Stomach (tissue), 9 donors: ENCODE measurements around the gene RNF13. TPM values are rescaled to one million over a fixed set of nuclear protein-coding genes. Genes with fewer than 3 reads are reported as not detected.

ENCODE experiments used
- DNase-seq, 2 donors: peaks; one replicate each; pipeline versions ENCODE4 v3.0.0 to v3.0.0-alpha.2; 2013 to 2019
- H3K27ac ChIP-seq, 5 donors: fragments of 200-600 bp in 4 of 5; sonication (generic) in 4 of 5; one replicate each; pipeline ENCODE4 v1.5.1; 2013 to 2019; ENCODE audit warnings: mild to moderate bottlenecking in 1 of 5, moderate library complexity in 1 of 5
- H3K27me3 ChIP-seq, 3 donors: fragments of 200-600 bp; sonication (generic); one replicate each; pipeline ENCODE4 v1.5.1; 2017 to 2019; ENCODE audit warnings: mixed run types in 1 of 3
- H3K36me3 ChIP-seq, 4 donors: fragments of 200-600 bp; sonication (generic); 1 replicate in 3 of 4; 2 replicates in 1 of 4; pipeline ENCODE4 v1.5.1; 2016 to 2019
- H3K4me1 ChIP-seq, 4 donors: fragments of 200-600 bp; sonication (generic); one replicate each; pipeline ENCODE4 v1.5.1; 2016 to 2019
- H3K4me3 ChIP-seq, 4 donors: fragments of 200-600 bp; sonication (generic) in 3 of 4; one replicate each; pipeline ENCODE4 v1.5.1; 2016 to 2019; ENCODE audit warnings: mild to moderate bottlenecking in 1 of 4
- H3K9me3 ChIP-seq, 4 donors: fragments of 200-600 bp; sonication (generic); one replicate each; pipeline ENCODE4 v1.5.1; 2016 to 2019
- EP300 ChIP-seq: sonication (generic); formaldehyde crosslinking; IDR thresholded peaks from one replicate; pipeline ENCODE4 v1.6.1; 2017; ENCODE audit warnings: antibody characterized with exemption
- POLR2A ChIP-seq, 4 donors: fragments of 450-650 bp; IDR thresholded peaks; one replicate each; pipeline ENCODE4 v1.6.1; 2016; ENCODE audit warnings: antibody characterized with exemption in 4 of 4, control low read depth in 2 of 4, mild to moderate bottlenecking in 1 of 4, moderate library complexity in 1 of 4
- POLR2AphosphoS5 ChIP-seq, 3 donors: sonication (generic); formaldehyde crosslinking; IDR thresholded peaks; one replicate each; pipeline ENCODE4 v1.6.1; 2016; ENCODE audit warnings: antibody characterized with exemption in 3 of 3
- WGBS, 5 donors: extraction: QIAGEN DNeasy Blood & Tissue Kit in 3 of 5; methylation state at CpG; one replicate each; pipeline versions ENCODE4 v1.1.5 to v1.1.7; 2013 to 2018; 5-methylcytosine and 5-hydroxymethylcytosine counted together
- intact Hi-C: fragments of 100-400 bp; cut with DNase I; formaldehyde crosslinking; loops from one replicate; pipeline ENCODE4 v1.15.1; 2023; ENCODE audit warnings: low total_unique reads
- polyA plus RNA-seq, 3 donors: library from polyadenylated mRNA; stranded (reverse); fragments of 200-250 nt; gene quantifications; one replicate each; pipeline ENCODE4 v1.2.3, GENCODE V29; 2013
- total RNA-seq, 5 donors: library from RNA; depleted of rRNA; stranded (reverse); fragments of >200 nt; gene quantifications; one replicate each; pipeline versions ENCODE4 v1.1.0 to v1.2.3, GENCODE V29; 2014 to 2016
- TF ChIP-seq, protein P1 (sequence below), 7 experiments: fragments of 450-650 bp in 4 of 7; fragments of 200-600 bp in 3 of 7; sonication (generic) in 3 of 7; IDR thresholded peaks; one replicate each; pipeline ENCODE4 v1.5.1; 2016 to 2019; ENCODE audit warnings: antibody characterized with exemption in 7 of 7, control low read depth in 2 of 7, mild to moderate bottlenecking in 1 of 7
- donor health status: healthy with polysubstance abuse.
- donor health status: Bipolar disorder and iron deficiency.
- donor health status: healthy.

Gene RNF13
- total and polyA plus RNA-seq, 8 donors = 6.7 to 130 (median 31.3) TPM

DNA sequence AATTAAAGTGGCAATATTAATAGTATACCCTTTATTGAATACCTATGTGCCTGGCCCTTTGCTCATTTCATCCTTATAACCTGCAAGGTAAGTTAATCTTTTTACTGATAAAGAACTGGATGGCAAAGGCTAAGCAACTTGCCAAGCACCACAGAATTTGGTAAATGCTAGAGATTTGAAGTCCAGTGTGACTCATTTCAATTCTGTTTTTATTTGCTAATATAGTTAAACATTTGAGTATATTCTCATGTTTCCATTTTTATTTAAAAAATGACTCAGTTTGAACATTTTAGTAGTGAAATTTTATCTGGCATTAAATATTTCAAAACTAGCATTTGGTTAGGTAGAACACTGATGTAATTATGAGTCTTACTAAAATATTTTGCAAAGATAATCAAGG, 146.4 kb downstream of the RNF13 start:
- intact Hi-C loops = no loop called here
- H3K4me3 ChIP-seq = no peak overlapping the region

GRCh38 chr3:149963485-149963884, 150.5 kb downstream of the RNF13 start:
- intact Hi-C loops = loop anchor here (10.0 kb wide), 1 partner anchor 221 kb away; no protein-coding TSS in a partner anchor
- 80 to 98% (median 91%) methylated on average over 2 of the region's 2 CpGs for WGBS, 5 donors
- no peaks in the 10 kb centered on the region for H3K9me3 ChIP-seq
- no peak overlapping the region for H3K4me3 ChIP-seq
- no peak for DNase-seq
- TF ChIP-seq EP300 = no peak
- TF ChIP-seq POLR2AphosphoS5 (IDR thresholded peaks at IDR 0.05) = no peak
- no peak for TF ChIP-seq POLR2A (IDR thresholded peaks at IDR 0.05)
- TF ChIP-seq, protein P1, sequence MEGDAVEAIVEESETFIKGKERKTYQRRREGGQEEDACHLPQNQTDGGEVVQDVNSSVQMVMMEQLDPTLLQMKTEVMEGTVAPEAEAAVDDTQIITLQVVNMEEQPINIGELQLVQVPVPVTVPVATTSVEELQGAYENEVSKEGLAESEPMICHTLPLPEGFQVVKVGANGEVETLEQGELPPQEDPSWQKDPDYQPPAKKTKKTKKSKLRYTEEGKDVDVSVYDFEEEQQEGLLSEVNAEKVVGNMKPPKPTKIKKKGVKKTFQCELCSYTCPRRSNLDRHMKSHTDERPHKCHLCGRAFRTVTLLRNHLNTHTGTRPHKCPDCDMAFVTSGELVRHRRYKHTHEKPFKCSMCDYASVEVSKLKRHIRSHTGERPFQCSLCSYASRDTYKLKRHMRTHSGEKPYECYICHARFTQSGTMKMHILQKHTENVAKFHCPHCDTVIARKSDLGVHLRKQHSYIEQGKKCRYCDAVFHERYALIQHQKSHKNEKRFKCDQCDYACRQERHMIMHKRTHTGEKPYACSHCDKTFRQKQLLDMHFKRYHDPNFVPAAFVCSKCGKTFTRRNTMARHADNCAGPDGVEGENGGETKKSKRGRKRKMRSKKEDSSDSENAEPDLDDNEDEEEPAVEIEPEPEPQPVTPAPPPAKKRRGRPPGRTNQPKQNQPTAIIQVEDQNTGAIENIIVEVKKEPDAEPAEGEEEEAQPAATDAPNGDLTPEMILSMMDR (IDR thresholded peaks at IDR 0.05) = no peak
- H3K27ac ChIP-seq = no peak overlapping the region
- H3K27me3 ChIP-seq = no peaks in the 10 kb centered on the region
- H3K4me1 ChIP-seq = peaks cover 0 to 35% (median 15%) of the 10 kb centered on the region in 4 donors
- peaks cover 2 to 28% (median 15%) of the 10 kb centered on the region in 4 donors for H3K36me3 ChIP-seq

More for the DNA sequence above, 146.4 kb downstream of the RNF13 start:
- Histone ChIP-seq H3K27ac (no peak overlapping the region), H3K36me3 (peaks cover 0 to 15% (median 7%) of the 10 kb centered on the region in 4 donors), H3K4me1 (peaks cover 0 to 14% (median 6%) of the 10 kb centered on the region in 4 donors), H3K9me3 (no peaks in the 10 kb centered on the region), H3K27me3 (no peaks in the 10 kb centered on the region)
- no peak for DNase-seq
- no peak for TF ChIP-seq POLR2AphosphoS5 (IDR thresholded peaks at IDR 0.05)
- TF ChIP-seq, protein P1 (IDR thresholded peaks at IDR 0.05) = no peak
- no peak for TF ChIP-seq EP300
- TF ChIP-seq POLR2A (IDR thresholded peaks at IDR 0.05) = no peak

GRCh38 chr3:149964291-149964690, 151.3 kb downstream of the RNF13 start:
- Histone ChIP-seq H3K27ac (no peak overlapping the region), H3K36me3 (peaks cover 2 to 28% (median 15%) of the 10 kb centered on the region in 4 donors), H3K4me1 (peaks cover under 1 to 41% (median 21%) of the 10 kb centered on the region in 4 donors), H3K27me3 (no peaks in the 10 kb centered on the region), H3K4me3 (no peak overlapping the region), H3K9me3 (no peaks in the 10 kb centered on the region)
- intact Hi-C loops = loop anchor here (10.0 kb wide), 1 partner anchor 221 kb away; no protein-coding TSS in a partner anchor
- peak in 1 of 2 donors; percentile 44 for DNase-seq
- TF ChIP-seq POLR2AphosphoS5 (IDR thresholded peaks at IDR 0.05) = no peak

GRCh38 chr3:149965278-149965677, 152.3 kb downstream of the RNF13 start:
- no peak for DNase-seq
- Histone ChIP-seq H3K36me3 (peaks cover 2 to 23% (median 12%) of the 10 kb centered on the region in 4 donors), H3K4me1 (peaks cover 4 to 43% (median 28%) of the 10 kb centered on the region in 4 donors), H3K27me3 (peaks cover 0 to 3% (median 0%) of the 10 kb centered on the region in 3 donors), H3K4me3 (no peak overlapping the region), H3K27ac (no peak overlapping the region), H3K9me3 (no peaks in the 10 kb centered on the region)
- TF ChIP-seq POLR2AphosphoS5 (IDR thresholded peaks at IDR 0.05) (no peak), POLR2A (IDR thresholded peaks at IDR 0.05) (no peak), EP300 (no peak)
- TF ChIP-seq, protein P1 (IDR thresholded peaks at IDR 0.05) = no peak
- intact Hi-C loops = loop anchor here (10.0 kb wide), 1 partner anchor 220 kb away; no protein-coding TSS in a partner anchor

DNA sequence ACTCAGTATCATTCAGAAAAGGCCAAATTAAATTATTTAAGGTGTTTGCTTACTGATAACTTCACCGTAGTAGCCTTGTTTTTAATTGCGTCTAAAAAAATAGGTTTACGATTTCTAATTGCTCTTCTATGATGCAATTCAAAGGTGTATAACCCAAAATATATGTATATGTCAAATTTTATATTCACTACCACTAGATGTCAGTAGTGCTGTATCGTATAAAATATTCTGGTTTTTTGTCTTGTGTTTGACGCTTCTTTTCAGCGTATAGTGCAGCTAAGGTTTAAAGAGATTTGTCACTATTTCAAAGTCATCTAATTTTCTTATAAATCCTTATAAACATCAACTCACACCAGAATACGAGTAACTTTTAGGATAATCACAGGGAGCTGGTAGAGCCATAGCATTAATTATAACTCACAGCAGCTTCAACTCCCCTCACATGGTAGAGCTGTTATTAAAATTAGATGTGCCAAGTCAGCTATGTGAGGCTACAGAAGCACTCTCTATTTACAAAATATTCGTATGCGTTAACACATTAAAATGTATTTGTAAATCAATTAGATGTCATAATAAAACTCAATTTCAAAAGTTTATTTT, 154.2 kb downstream of the RNF13 start:
- Histone ChIP-seq H3K4me1 (peaks cover 4 to 47% (median 35%) of the 10 kb centered on the region in 4 donors), H3K27ac (peak overlapping the region in 1 of 5 donors; percentile 97), H3K27me3 (peaks cover 0 to 21% (median 0%) of the 10 kb centered on the region in 3 donors), H3K4me3 (no peak overlapping the region), H3K9me3 (no peaks in the 10 kb centered on the region), H3K36me3 (peaks cover 2 to 16% (median 7%) of the 10 kb centered on the region in 4 donors)
- intact Hi-C loops = loop anchor here (10.0 kb wide), 1 partner anchor 218 kb away; no protein-coding TSS in a partner anchor
- peak in 1 of 2 donors; percentile 77 for DNase-seq
- TF ChIP-seq, protein P1 (IDR thresholded peaks at IDR 0.05) = peak in 5 of 7 experiments; percentile 10 to 59 (median 45)
- no peak for TF ChIP-seq POLR2A (IDR thresholded peaks at IDR 0.05)
- 22 to 28% (median 25%) methylated on average over 9 of the region's 9 CpGs for WGBS, 5 donors
